C4-2B (cell line): Measurements from ENCODE around the gene PRG3.
"Not testable (repeated sequence)": the region's sequence is repeated elsewhere in the genome, so short reads cannot be mapped to it uniquely, and the experiment has no call there.

ENCODE experiments used
- CTCF ChIP-seq: fragments of 450-650 bp; conservative IDR thresholded peaks from 2 replicates; pipeline ENCODE4 v1.5.1; 2017; ENCODE audit warnings: mild to moderate bottlenecking
- ZFX ChIP-seq: fragments of 450-650 bp; IDR thresholded peaks from 2 replicates; pipeline ENCODE4 v1.6.1; 2017

- TF ChIP-seq CTCF, ZFX: not testable (repeated sequence)
Measured at GRCh38 chr11:57361420-57361819, 19.5 kb downstream of the PRG3 start.
